Measurements from ENCODE around the gene TOGARAM1. TPM values are rescaled to one million over a fixed set of nuclear protein-coding genes. Genes with fewer than 3 reads are reported as not detected.

The TOGARAM1 gene
- total RNA-seq, 2 experiments from 2014 or later = 6.5 to 6.6 TPM

- ChIA-PET POLR2A (no interaction called here), CTCF (no interaction called here)
- H3K36me3 Mint-ChIP-seq (ENCODE audit: low read depth) = peaks cover 37% of the 10 kb centered on the region
- H3K27me3 Mint-ChIP-seq = no peaks in the 10 kb centered on the region
- H3K4me1 Mint-ChIP-seq = peaks cover 71% of the 10 kb centered on the region
- H3K4me3 Mint-ChIP-seq = no peak overlapping the region
- H3K9me3 Mint-ChIP-seq = peaks cover 15% of the 10 kb centered on the region
- H3K27ac Mint-ChIP-seq = no peak overlapping the region
- DNase-seq = no peak
Measured at GRCh38 chr14:44966601-44967336, 4.8 kb downstream of the TOGARAM1 start.

DNA sequence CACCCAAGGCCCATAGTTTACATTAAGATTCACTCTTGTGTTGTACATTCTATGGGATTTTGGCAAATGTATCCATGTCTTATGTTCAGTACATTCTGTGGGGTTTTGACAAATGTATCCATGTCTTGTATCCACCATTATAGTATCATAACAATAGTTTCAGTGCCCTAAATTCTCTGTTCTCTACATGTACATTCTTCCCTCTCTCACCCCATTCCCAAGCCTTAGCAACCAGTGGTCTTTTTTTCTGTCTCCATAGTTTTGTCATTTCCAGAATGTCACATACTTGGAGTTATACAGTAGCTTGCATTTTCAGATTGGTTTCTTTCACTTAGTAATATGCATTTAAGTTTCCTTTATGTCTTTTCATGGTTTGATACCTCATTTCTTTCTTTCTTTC is 6.7 kb downstream of the TOGARAM1 start:
- H3K36me3 Mint-ChIP-seq (ENCODE audit: low read depth) = peaks cover 45% of the 10 kb centered on the region
- peaks cover 18% of the 10 kb centered on the region for H3K9me3 Mint-ChIP-seq
- ChIA-PET CTCF (no interaction called here), POLR2A (no interaction called here)
- no peak for DNase-seq
- no peak overlapping the region for H3K4me3 Mint-ChIP-seq
- H3K27ac Mint-ChIP-seq = no peak overlapping the region
- no peaks in the 10 kb centered on the region for H3K27me3 Mint-ChIP-seq
- H3K4me1 Mint-ChIP-seq = peaks cover 71% of the 10 kb centered on the region

- H3K36me3 Mint-ChIP-seq (ENCODE audit: low read depth) = peaks cover 38% of the 10 kb centered on the region
- peaks cover 59% of the 10 kb centered on the region for H3K4me1 Mint-ChIP-seq
- ChIA-PET CTCF (no interaction called here), POLR2A (no interaction called here)
- no peaks in the 10 kb centered on the region for H3K27me3 Mint-ChIP-seq
- no peak overlapping the region for H3K27ac Mint-ChIP-seq
- DNase-seq = no peak
- peaks cover 16% of the 10 kb centered on the region for H3K9me3 Mint-ChIP-seq
- no peak overlapping the region for H3K4me3 Mint-ChIP-seq
Measured at GRCh38 chr14:44970907-44971306, 8.9 kb downstream of the TOGARAM1 start.

DNA sequence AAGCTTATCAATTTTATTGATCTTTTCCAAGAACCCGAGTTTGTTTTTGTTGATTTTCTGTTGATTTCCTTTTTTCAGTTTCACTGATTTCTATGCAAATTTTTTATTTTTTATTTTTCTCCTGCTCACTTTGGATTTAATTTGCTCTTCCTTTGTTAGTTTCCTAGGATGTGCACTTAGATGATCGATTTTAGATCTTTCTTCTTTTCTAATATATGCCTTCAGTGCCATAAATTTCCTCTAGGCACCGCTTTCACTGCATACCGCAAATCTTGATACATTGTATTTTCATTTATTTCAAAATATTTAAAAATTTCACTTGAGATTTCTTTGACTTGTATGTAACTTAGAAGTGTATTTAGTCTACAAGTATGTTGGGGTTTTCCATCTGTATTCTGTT is 9.5 kb downstream of the TOGARAM1 start:
- H3K9me3 Mint-ChIP-seq = peaks cover 16% of the 10 kb centered on the region
- POLR2A ChIA-PET = no interaction called here
- H3K36me3 Mint-ChIP-seq (ENCODE audit: low read depth) = peaks cover 38% of the 10 kb centered on the region
- no peaks in the 10 kb centered on the region for H3K27me3 Mint-ChIP-seq
- no peak overlapping the region for H3K4me3 Mint-ChIP-seq
- H3K4me1 Mint-ChIP-seq = peaks cover 59% of the 10 kb centered on the region
- DNase-seq = no peak
- CTCF ChIA-PET = no interaction called here
- no peak overlapping the region for H3K27ac Mint-ChIP-seq

DNA sequence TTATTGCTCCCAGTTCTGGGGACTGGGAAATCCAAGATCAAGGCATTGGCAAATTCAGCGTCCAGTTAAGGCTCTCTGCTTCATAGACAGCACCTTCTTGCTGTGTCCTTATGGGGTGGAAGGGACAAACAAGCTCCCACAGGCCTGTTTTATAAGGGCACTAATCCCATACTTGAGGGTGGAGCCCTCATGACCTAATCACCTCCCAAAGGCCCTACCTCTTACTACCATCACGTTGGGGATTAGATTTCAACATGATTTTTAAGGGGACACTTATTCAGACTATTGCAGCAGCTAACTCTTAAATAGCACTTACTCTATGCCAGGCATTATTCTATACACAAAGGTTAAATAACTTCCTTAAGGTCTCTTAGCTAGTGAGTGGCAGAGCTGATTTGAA is 17.3 kb downstream of the TOGARAM1 start:
- H3K9me3 Mint-ChIP-seq = no peaks in the 10 kb centered on the region
- no peak for DNase-seq
- H3K4me3 Mint-ChIP-seq = no peak overlapping the region
- peaks cover 5% of the 10 kb centered on the region for H3K36me3 Mint-ChIP-seq (ENCODE audit: low read depth)
- H3K27me3 Mint-ChIP-seq = no peaks in the 10 kb centered on the region
- ChIA-PET POLR2A (interaction anchor here (0.9 kb wide), 1 partner anchor 17 kb away, joined by 3 read pairs; no protein-coding TSS in a partner anchor), CTCF (no interaction called here)
- no peak overlapping the region for H3K27ac Mint-ChIP-seq
- peaks cover 5% of the 10 kb centered on the region for H3K4me1 Mint-ChIP-seq

GRCh38 chr14:44979740-44980356 is 17.9 kb downstream of the TOGARAM1 start:
- no peaks in the 10 kb centered on the region for H3K27me3 Mint-ChIP-seq
- H3K9me3 Mint-ChIP-seq = no peaks in the 10 kb centered on the region
- peaks cover 5% of the 10 kb centered on the region for H3K36me3 Mint-ChIP-seq (ENCODE audit: low read depth)
- no peak overlapping the region for H3K27ac Mint-ChIP-seq
- peaks cover 5% of the 10 kb centered on the region for H3K4me1 Mint-ChIP-seq
- ChIA-PET POLR2A (interaction anchor here (0.9 kb wide), 1 partner anchor 17 kb away, joined by 3 read pairs; no protein-coding TSS in a partner anchor), CTCF (no interaction called here)
- no peak for DNase-seq
- no peak overlapping the region for H3K4me3 Mint-ChIP-seq

DNA sequence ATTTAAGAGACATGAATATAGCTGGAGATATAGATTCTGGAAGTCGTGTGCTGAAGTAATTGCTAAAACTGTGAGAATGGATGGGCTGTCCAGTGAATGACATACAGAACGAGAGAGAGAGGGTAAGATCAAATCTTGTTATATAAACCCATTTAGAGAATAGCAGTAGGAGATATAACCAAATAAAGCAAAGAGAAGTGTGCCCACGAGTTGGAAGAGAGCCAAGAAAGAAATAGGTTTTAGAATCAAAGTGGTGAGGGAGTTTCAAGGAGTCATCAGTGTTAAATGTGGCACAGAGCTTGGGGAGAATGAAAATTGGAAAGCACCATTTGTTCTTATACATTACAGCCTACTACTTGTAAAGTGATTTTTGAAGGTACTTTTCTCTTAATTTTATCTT is 19.2 kb downstream of the TOGARAM1 start:
- no peak overlapping the region for H3K4me3 Mint-ChIP-seq
- no peaks in the 10 kb centered on the region for H3K9me3 Mint-ChIP-seq
- no peak for DNase-seq
- CTCF ChIA-PET = no interaction called here
- POLR2A ChIA-PET = no interaction called here
- H3K27ac Mint-ChIP-seq = no peak overlapping the region
- H3K36me3 Mint-ChIP-seq (ENCODE audit: low read depth) = peaks cover 5% of the 10 kb centered on the region
- H3K4me1 Mint-ChIP-seq = peaks cover 5% of the 10 kb centered on the region
- H3K27me3 Mint-ChIP-seq = no peaks in the 10 kb centered on the region

DNA sequence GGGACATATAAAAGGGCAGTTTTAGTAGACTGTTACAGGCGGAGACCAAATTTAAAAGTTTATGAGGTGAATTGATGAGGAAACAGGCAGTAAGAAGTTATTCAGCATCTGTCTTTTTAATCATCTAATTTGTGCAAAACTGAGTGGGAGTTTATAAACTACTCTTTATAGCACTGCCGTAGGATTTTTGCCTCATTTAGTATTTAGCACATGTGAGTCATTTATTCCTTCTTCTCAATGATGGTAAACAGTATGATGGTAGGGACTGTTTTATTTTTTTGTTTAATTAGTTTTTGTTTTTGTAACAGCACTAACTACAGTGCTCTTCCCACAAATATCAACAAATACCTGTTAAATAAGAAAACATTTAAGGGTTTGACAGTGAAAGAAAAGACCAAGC is 20.6 kb downstream of the TOGARAM1 start:
- no peaks in the 10 kb centered on the region for H3K27me3 Mint-ChIP-seq
- POLR2A ChIA-PET = no interaction called here
- no peak for DNase-seq
- H3K4me3 Mint-ChIP-seq = no peak overlapping the region
- CTCF ChIA-PET = no interaction called here
- no peak overlapping the region for H3K27ac Mint-ChIP-seq
- H3K9me3 Mint-ChIP-seq = no peaks in the 10 kb centered on the region
- H3K36me3 Mint-ChIP-seq (ENCODE audit: low read depth) = peaks cover 5% of the 10 kb centered on the region
- peaks cover 5% of the 10 kb centered on the region for H3K4me1 Mint-ChIP-seq

GRCh38 chr14:44988694-44989093 is 26.7 kb downstream of the TOGARAM1 start:
- no peaks in the 10 kb centered on the region for H3K27me3 Mint-ChIP-seq
- POLR2A ChIA-PET = no interaction called here
- no peak overlapping the region for H3K4me3 Mint-ChIP-seq
- CTCF ChIA-PET = no interaction called here
- H3K27ac Mint-ChIP-seq = no peak overlapping the region
- no peaks in the 10 kb centered on the region for H3K4me1 Mint-ChIP-seq
- no peaks in the 10 kb centered on the region for H3K9me3 Mint-ChIP-seq
- no peaks in the 10 kb centered on the region for H3K36me3 Mint-ChIP-seq (ENCODE audit: low read depth)
- no peak for DNase-seq

DNA sequence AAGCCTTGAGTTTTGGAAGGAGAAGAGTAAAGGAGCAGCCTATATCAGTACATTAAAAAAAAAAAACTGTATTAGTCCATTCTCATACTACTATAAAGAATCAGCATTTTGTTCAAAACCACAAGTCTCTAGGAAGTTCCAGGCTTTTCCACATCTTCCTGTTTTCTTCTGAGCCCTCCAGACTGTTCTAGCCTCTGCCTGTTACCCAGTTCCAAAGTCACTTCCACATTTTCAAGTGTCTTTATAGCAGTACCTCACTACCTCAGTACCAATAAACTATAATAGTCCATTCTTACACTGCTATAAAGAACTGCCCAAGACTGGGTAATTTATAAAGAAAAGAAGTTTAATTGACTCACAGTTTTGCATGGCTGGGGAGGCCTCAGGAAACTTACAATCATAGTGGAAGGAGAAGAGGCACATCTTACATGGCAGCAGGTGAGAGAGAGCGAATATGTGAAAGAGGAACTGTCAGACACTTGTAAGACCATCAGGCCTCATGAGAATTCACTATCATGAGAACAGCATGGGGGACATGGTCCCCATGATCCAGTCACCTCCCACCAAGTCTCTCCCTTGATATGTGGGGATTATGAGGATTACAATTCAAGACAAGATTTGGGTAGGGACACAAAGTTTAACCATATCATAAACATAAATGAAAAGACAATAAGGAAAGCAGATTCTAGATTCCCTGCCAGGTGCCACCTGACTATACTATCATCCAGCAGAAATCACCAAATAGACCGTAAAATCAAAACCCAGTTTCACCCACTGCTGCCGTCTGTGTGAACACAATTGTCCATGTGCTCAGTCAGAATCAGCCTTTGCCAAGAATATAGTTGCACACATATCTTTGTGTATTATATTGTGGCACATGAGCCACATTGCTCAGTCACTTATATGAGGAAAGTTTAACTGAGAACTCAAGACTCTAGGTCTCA is 27.8 kb downstream of the TOGARAM1 start:
- no peak overlapping the region for H3K4me3 Mint-ChIP-seq
- H3K27ac Mint-ChIP-seq = no peak overlapping the region
- POLR2A ChIA-PET = no interaction called here
- no peaks in the 10 kb centered on the region for H3K36me3 Mint-ChIP-seq (ENCODE audit: low read depth)
- H3K9me3 Mint-ChIP-seq = no peaks in the 10 kb centered on the region
- CTCF ChIA-PET = no interaction called here
- no peaks in the 10 kb centered on the region for H3K27me3 Mint-ChIP-seq
- no peak for DNase-seq
- H3K4me1 Mint-ChIP-seq = no peaks in the 10 kb centered on the region

DNA sequence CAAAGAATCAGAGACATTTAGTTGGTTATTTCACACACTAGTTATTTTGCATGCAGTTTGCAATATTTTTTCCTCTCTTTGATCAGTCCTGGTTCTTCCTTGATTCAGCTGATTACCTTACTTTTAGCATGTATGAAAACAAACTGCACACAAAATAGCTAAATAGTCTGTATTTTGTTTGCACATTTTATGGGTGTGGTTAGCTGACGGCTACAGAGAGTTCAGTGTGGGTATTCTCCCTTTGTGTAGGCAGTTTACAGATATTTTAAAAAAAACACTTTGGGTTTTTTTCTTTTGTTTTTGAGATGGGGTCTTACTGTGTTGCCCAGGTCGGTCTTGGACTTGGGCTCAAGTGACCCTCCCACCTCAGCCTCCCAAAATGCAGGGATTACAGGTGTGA is 28.5 kb downstream of the TOGARAM1 start:
- Mint-ChIP-seq H3K4me3 (no peak overlapping the region), H3K27me3 (no peaks in the 10 kb centered on the region), H3K36me3 (ENCODE audit: low read depth) (no peaks in the 10 kb centered on the region), H3K9me3 (no peaks in the 10 kb centered on the region), H3K27ac (no peak overlapping the region), H3K4me1 (no peaks in the 10 kb centered on the region)
- ChIA-PET CTCF (interaction anchor here (0.6 kb wide), 2 partner anchors 11 to 25 kb away, joined by 3 read pairs; no protein-coding TSS in a partner anchor), POLR2A (no interaction called here)
- DNase-seq = no peak

- no peak overlapping the region for H3K27ac Mint-ChIP-seq
Measured at GRCh38 chr14:44995196-44995595, 33.2 kb downstream of the TOGARAM1 start.

DNA sequence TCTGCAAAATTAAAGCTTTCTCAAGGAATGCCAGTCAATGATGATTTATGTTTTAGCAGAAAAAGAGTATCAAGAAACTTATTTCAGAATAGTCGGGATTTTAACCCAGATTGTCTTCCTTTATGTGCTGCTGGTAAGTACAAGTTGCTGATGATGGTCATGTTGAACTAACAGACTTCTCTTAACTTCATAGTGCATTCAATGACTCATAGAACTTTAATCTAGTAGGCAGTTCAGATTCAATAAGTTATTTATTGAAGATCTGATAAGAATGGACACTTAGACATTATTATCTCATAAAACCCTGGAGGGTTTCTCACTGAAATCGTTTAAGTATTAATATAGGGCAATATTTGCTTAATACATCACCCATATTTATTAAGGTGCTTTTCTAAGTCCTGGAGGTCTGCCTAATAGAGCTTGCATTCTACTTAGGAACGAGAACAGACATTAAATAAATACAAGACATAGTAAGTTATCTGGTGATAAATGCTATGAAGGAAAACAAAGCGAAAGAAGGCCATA is 33.8 kb downstream of the TOGARAM1 start:
- Mint-ChIP-seq H3K27ac (no peak overlapping the region), H3K27me3 (no peaks in the 10 kb centered on the region), H3K4me3 (no peak overlapping the region), H3K9me3 (no peaks in the 10 kb centered on the region), H3K4me1 (no peaks in the 10 kb centered on the region), H3K36me3 (ENCODE audit: low read depth) (peaks cover 17% of the 10 kb centered on the region)
- ChIA-PET CTCF (no interaction called here), POLR2A (interaction anchor here (0.9 kb wide), 1 partner anchor 36 kb away, joined by 3 read pairs; no protein-coding TSS in a partner anchor)
- DNase-seq = no peak

More at GRCh38 chr14:44995196-44995595, 33.2 kb downstream of the TOGARAM1 start:
- no peak for DNase-seq
- no peaks in the 10 kb centered on the region for H3K9me3 Mint-ChIP-seq
- no peak overlapping the region for H3K4me3 Mint-ChIP-seq
- H3K27me3 Mint-ChIP-seq = no peaks in the 10 kb centered on the region
- no peaks in the 10 kb centered on the region for H3K4me1 Mint-ChIP-seq
- peaks cover 14% of the 10 kb centered on the region for H3K36me3 Mint-ChIP-seq (ENCODE audit: low read depth)
- ChIA-PET CTCF (no interaction called here), POLR2A (no interaction called here)
